Esophagus mucosa (tissue), 1 donor: Measurements from ENCODE around the gene DNAJA4. TPM values are rescaled to one million over a fixed set of nuclear protein-coding genes. Genes with fewer than 3 reads are reported as not detected.
"Not testable (repeated sequence)": the region's sequence is repeated elsewhere in the genome, so short reads cannot be mapped to it uniquely, and the experiment has no call there.

Experiments
- ATAC-seq: fragments of 200-7000 bp; cut with Tn5 transposase; one replicate; pipeline ENCODE4 v1.9.1; 2020
- total RNA-seq: library from RNA; stranded (reverse); gene quantifications from one replicate; pipeline ENCODE4 v1.2.4, GENCODE V29; 2023
- donor health status: DM: yes; HTN: yes; CAD: no.

DNAJA4 gene
- total RNA-seq, 1 donor from 2014 or later = 9.5 TPM

GRCh38 chr15:78244893-78245292 is 19.5 kb upstream of the DNAJA4 start:
- ATAC-seq = no peak

- ATAC-seq = not testable (repeated sequence)
Measured at GRCh38 chr15:78245392-78245791, 19.0 kb upstream of the DNAJA4 start.

GRCh38 chr15:78245976-78246620 is 18.3 kb upstream of the DNAJA4 start:
- ATAC-seq = not testable (repeated sequence)

GRCh38 chr15:78247911-78248310 is 16.5 kb upstream of the DNAJA4 start:
- no peak for ATAC-seq

GRCh38 chr15:78249131-78249530 is 15.2 kb upstream of the DNAJA4 start:
- no peak for ATAC-seq

- no peak for ATAC-seq
Measured at GRCh38 chr15:78251136-78251535, 13.2 kb upstream of the DNAJA4 start.

- no peak for ATAC-seq
Measured at GRCh38 chr15:78255421-78256043, 8.8 kb upstream of the DNAJA4 start.

- ATAC-seq = no peak
Measured at GRCh38 chr15:78256044-78256437, 8.3 kb upstream of the DNAJA4 start.

- no peak for ATAC-seq
Measured at GRCh38 chr15:78257681-78258080, 6.7 kb upstream of the DNAJA4 start.

GRCh38 chr15:78259232-78259631 is 5.1 kb upstream of the DNAJA4 start:
- ATAC-seq = no peak

GRCh38 chr15:78260489-78260888 is 3.9 kb upstream of the DNAJA4 start:
- ATAC-seq = no peak

- no peak for ATAC-seq
Measured at GRCh38 chr15:78261062-78261461, 3.3 kb upstream of the DNAJA4 start.

- ATAC-seq = no peak
Measured at GRCh38 chr15:78263351-78263781, 996 bp upstream of the DNAJA4 start.

GRCh38 chr15:78263907-78264303 is 457 bp upstream of the DNAJA4 start:
- peak; percentile 59 for ATAC-seq

GRCh38 chr15:78265137-78265460 is 737 bp downstream of the DNAJA4 start:
- ATAC-seq = no peak

GRCh38 chr15:78265752-78266224 is 1.4 kb downstream of the DNAJA4 start:
- peak; percentile 77 for ATAC-seq

- peak; percentile 47 for ATAC-seq
Measured at GRCh38 chr15:78266229-78266628, 1.9 kb downstream of the DNAJA4 start.

- no peak for ATAC-seq
Measured at GRCh38 chr15:78266806-78267205, 2.4 kb downstream of the DNAJA4 start.

GRCh38 chr15:78272316-78272715 is 8.0 kb downstream of the DNAJA4 start:
- no peak for ATAC-seq

- ATAC-seq = no peak
Measured at GRCh38 chr15:78272776-78273175, 8.4 kb downstream of the DNAJA4 start.

- no peak for ATAC-seq
Measured at GRCh38 chr15:78274994-78275393, 10.6 kb downstream of the DNAJA4 start.

- no peak for ATAC-seq
Measured at GRCh38 chr15:78276064-78276943, 11.9 kb downstream of the DNAJA4 start.

- ATAC-seq = no peak
Measured at GRCh38 chr15:78280319-78281072, 16.1 kb downstream of the DNAJA4 start.
